CD1c-positive myeloid dendritic cell (primary cell): Measurements from ENCODE around the gene KCTD8.

Experiments
- DNase-seq: peaks from one replicate; pipeline ENCODE4 v3.0.0-alpha.2; 2016; ENCODE audit errors: extremely low spot score

Gene KCTD8

GRCh38 chr4:44448521-44449461, at the start of gene KCTD8:
Gene KCTD8 (minus strand): TSS chr4:44448809.
- peak; percentile 35 for DNase-seq

- DNase-seq: no peak
Measured at GRCh38 chr4:44494810-44495701, 46.4 kb upstream of the KCTD8 start.

GRCh38 chr4:44493924-44494323, 45.3 kb upstream of the KCTD8 start:
- DNase-seq: no peak

GRCh38 chr4:44487341-44487740, 38.7 kb upstream of the KCTD8 start:
- no peak for DNase-seq

- no peak for DNase-seq
Measured at GRCh38 chr4:44479731-44480130, 31.1 kb upstream of the KCTD8 start.

- no peak for DNase-seq
Measured at GRCh38 chr4:44462259-44462658, 13.7 kb upstream of the KCTD8 start.

GRCh38 chr4:44447563-44448504, 775 bp downstream of the KCTD8 start:
- no peak for DNase-seq

GRCh38 chr4:44446801-44447562, 1.6 kb downstream of the KCTD8 start:
- no peak for DNase-seq

GRCh38 chr4:44446191-44446590, 2.4 kb downstream of the KCTD8 start:
- no peak for DNase-seq

GRCh38 chr4:44438687-44439086, 9.9 kb downstream of the KCTD8 start:
- no peak for DNase-seq

GRCh38 chr4:44434247-44434646, 14.4 kb downstream of the KCTD8 start:
- DNase-seq: no peak

- DNase-seq: no peak
Measured at GRCh38 chr4:44425614-44426208, 22.9 kb downstream of the KCTD8 start.

- DNase-seq: no peak
Measured at GRCh38 chr4:44422912-44423311, 25.7 kb downstream of the KCTD8 start.

GRCh38 chr4:44421330-44422065, 27.1 kb downstream of the KCTD8 start:
- no peak for DNase-seq

GRCh38 chr4:44415251-44415650, 33.4 kb downstream of the KCTD8 start:
- DNase-seq: no peak

- no peak for DNase-seq
Measured at GRCh38 chr4:44368413-44369167, 80.0 kb downstream of the KCTD8 start.

- DNase-seq: no peak
Measured at GRCh38 chr4:44354172-44354571, 94.4 kb downstream of the KCTD8 start.

- DNase-seq: no peak
Measured at GRCh38 chr4:44351069-44351468, 97.5 kb downstream of the KCTD8 start.

- no peak for DNase-seq
Measured at GRCh38 chr4:44342800-44343199, 105.8 kb downstream of the KCTD8 start.
